HepG2 (cell line): Measurements from ENCODE around the gene REELD1. TPM values are rescaled to one million over a fixed set of nuclear protein-coding genes. Genes with fewer than 3 reads are reported as not detected.
A peak's percentile ranks its signal among the peaks of the same experiment; 100 is the strongest.

ENCODE experiments used
- FIP1L1 ChIP-seq: fragments of 200-400 bp; formaldehyde crosslinking; IDR thresholded peaks from 2 replicates; pipeline ENCODE4 v1.6.1; 2018; ENCODE audit warnings: low read depth, mild to moderate bottlenecking, low read length, moderate library complexity, borderline replicate concordance; ENCODE audit not compliant: insufficient read depth
- HNRNPLL ChIP-seq: fragments of 200-400 bp; formaldehyde crosslinking; IDR thresholded peaks from 2 replicates; pipeline ENCODE4 v1.6.1; 2017; ENCODE audit warnings: mild to moderate bottlenecking, low read depth, low read length; ENCODE audit not compliant: poor library complexity, severe bottlenecking
- MAZ ChIP-seq, 2 experiments: sonication (generic) in 1 of 2; formaldehyde crosslinking in 1 of 2; IDR thresholded peaks; 2 replicates each; pipeline versions ENCODE4 v1.5.0 to v1.6.1; 2012 to 2020; ENCODE audit warnings: low read depth in 2 of 2, mild to moderate bottlenecking in 2 of 2, borderline replicate concordance in 1 of 2, improper control_type of control experiment in 1 of 2, low read length in 1 of 2, missing genetic modification reagents in 1 of 2, moderate library complexity in 1 of 2
- MYNN ChIP-seq: sonication (generic); formaldehyde crosslinking; IDR thresholded peaks from 2 replicates; pipeline ENCODE4 v1.4.0; 2020; ENCODE audit warnings: mild to moderate bottlenecking, low read depth, missing genetic modification reagents
- NFRKB ChIP-seq: fragments of 450-650 bp; IDR thresholded peaks from 2 replicates; pipeline ENCODE4 v1.6.1; 2017
- PPARG ChIP-seq: conservative IDR thresholded peaks from 2 replicates; pipeline ENCODE4 v1.6.1; 2016; ENCODE audit warnings: missing biosample characterization, missing genetic modification reagents
- RELA ChIP-seq: sonication (generic); formaldehyde crosslinking; IDR thresholded peaks from 2 replicates; pipeline ENCODE4 v1.4.0; 2020; ENCODE audit warnings: missing genetic modification reagents
- ZBTB2 ChIP-seq: sonication (generic); formaldehyde crosslinking; IDR thresholded peaks from 2 replicates; pipeline ENCODE4 v1.8.0; 2022; ENCODE audit warnings: low read depth, missing genetic modification reagents
- ZBTB44 ChIP-seq: sonication (generic); formaldehyde crosslinking; IDR thresholded peaks from 2 replicates; pipeline ENCODE4 v1.4.0; 2020; ENCODE audit warnings: missing genetic modification reagents
- ZBTB7B ChIP-seq: sonication (generic); formaldehyde crosslinking; IDR thresholded peaks from 2 replicates; pipeline ENCODE4 v1.4.0; 2020; ENCODE audit warnings: missing genetic modification reagents
- ZNF318 ChIP-seq: sonication (generic); formaldehyde crosslinking; IDR thresholded peaks from 2 replicates; pipeline ENCODE4 v1.4.0; 2020; ENCODE audit warnings: mild to moderate bottlenecking, missing genetic modification reagents
- ZNF335 ChIP-seq: sonication (generic); formaldehyde crosslinking; IDR thresholded peaks from 2 replicates; pipeline ENCODE4 v1.4.0; 2020; ENCODE audit warnings: missing genetic modification reagents
- ZNF383 ChIP-seq: sonication (generic); formaldehyde crosslinking; IDR thresholded peaks from 2 replicates; pipeline ENCODE4 v1.4.0; 2020; ENCODE audit warnings: missing genetic modification reagents, mild to moderate bottlenecking, borderline replicate concordance
- ZNF614 ChIP-seq: IDR thresholded peaks from 2 replicates; pipeline ENCODE4 v1.6.1; 2018; ENCODE audit warnings: missing biosample characterization, missing genetic modification reagents, inconsistent platforms, borderline replicate concordance
- polyA plus RNA-seq, 8 experiments: library from polyadenylated mRNA; depleted of rRNA in 3 of 8; stranded (reverse) in 7 of 8; unstranded in 1 of 8; fragments of >200 nt; fragmentation: Illumina TruSeq in 4 of 8; extraction: Trizol in 4 of 8; gene quantifications; 2 replicates each; pipeline versions ENCODE4 v1.2.1 to v1.2.3, GENCODE V29; 2011 to 2016; ENCODE audit warnings: low read depth in 4 of 8, missing spikeins in 1 of 8, mixed read lengths in 1 of 8; ENCODE audit not compliant: insufficient read depth in 1 of 8
- total RNA-seq, 5 experiments: library from RNA; depleted of rRNA; stranded (reverse); fragments of >200 nt; fragmentation: Illumina TruSeq; extraction: Trizol; gene quantifications; 2 replicates each; pipeline ENCODE4 v1.2.3, GENCODE V29; 2016; ENCODE audit warnings: low read depth in 1 of 5

The REELD1 gene
- total and polyA plus RNA-seq, 2 of the 13 experiments (the other 11 are each of a cell fraction or from before 2014, with no cell fraction given), result 0.04 to 0.26 TPM

- TF ChIP-seq ZNF318 (CRISPR knock-in tag) (0 out of 2 replicates have a peak, but pooled peaks have one; percentile 47), HNRNPLL (peak; percentile 53), NFRKB (no peak), ZBTB44 (CRISPR knock-in tag) (0 out of 2 replicates have a peak, but pooled peaks have one; percentile 27), MYNN (no peak; the same call in 1 of the 2 replicates), ZBTB2 (CRISPR knock-in tag) (no peak), FIP1L1 (no peak), ZNF335 (0 out of 2 replicates have a peak, but pooled peaks have one; percentile 23), ZNF383 (CRISPR knock-in tag) (no peak), ZBTB7B (CRISPR knock-in tag) (0 out of 2 replicates have a peak, but pooled peaks have one; percentile 32), MAZ (IDR thresholded peaks at IDR 0.05; ENCODE audit: borderline replicate concordance, low read depth, low read length) (no peak), MAZ (CRISPR knock-in tag; IDR thresholded peaks at IDR 0.05; ENCODE audit: low read depth) (no peak), PPARG (CRISPR knock-in tag) (0 out of 2 replicates have a peak, but pooled peaks have one; percentile 31), RELA (no peak), ZNF614 (no peak)
These were observed 38.5 kb upstream of the REELD1 start, which contains the start of gene LSM6 (continued) for GRCh38 chr4:146175541-146176453.
